T-helper 2 cell (primary cell): ENCODE results near the gene DNAJC6.

Source experiments
- DNase-seq, 5 experiments: peaks; one replicate each; pipeline versions ENCODE4 v3.0.0 to v3.0.0-alpha.2; 2012 to 2022

The DNAJC6 gene

GRCh38 chr1:65409314-65409713 is 100.0 kb downstream of the DNAJC6 start:
- no peak for DNase-seq

- DNase-seq, result no peak
These were observed 100.5 kb downstream of the DNAJC6 start for GRCh38 chr1:65409816-65410326.

- DNase-seq, result no peak
These were observed 103.1 kb downstream of the DNAJC6 start for GRCh38 chr1:65412256-65412983.

GRCh38 chr1:65412984-65413375 is 103.6 kb downstream of the DNAJC6 start:
- DNase-seq, result no peak

- no peak for DNase-seq
These were observed 105.2 kb downstream of the DNAJC6 start for GRCh38 chr1:65414538-65414937.

- no peak for DNase-seq
These were observed 107.4 kb downstream of the DNAJC6 start for GRCh38 chr1:65416767-65417166.

- DNase-seq, result no peak
These were observed 108.4 kb downstream of the DNAJC6 start for GRCh38 chr1:65417729-65418128.

GRCh38 chr1:65418522-65419185 is 109.3 kb downstream of the DNAJC6 start:
- no peak for DNase-seq

- DNase-seq, result peak; percentile 97 to 98 (median 97)
These were observed 110.6 kb downstream of the DNAJC6 start for GRCh38 chr1:65419681-65420589.

- DNase-seq, result peak in 1 of 5 experiments; percentile 14
These were observed 111.4 kb downstream of the DNAJC6 start, which contains the start of the genes LEPR and LEPROT for GRCh38 chr1:65420590-65421350. TSS of gene LEPR (plus strand) at chr1:65420668. CDS start at chr1:65565566, 144,898 bp downstream. TSS of gene LEPROT (plus strand) at chr1:65420668. CDS start at chr1:65420725, 57 bp downstream.

- DNase-seq, result no peak
These were observed 112.1 kb downstream of the DNAJC6 start for GRCh38 chr1:65421351-65422025.

- DNase-seq, result no peak
These were observed 113.2 kb downstream of the DNAJC6 start for GRCh38 chr1:65422241-65423203.

GRCh38 chr1:65423884-65424572 is 114.7 kb downstream of the DNAJC6 start:
- peak in 1 of 5 experiments; percentile 81 for DNase-seq

GRCh38 chr1:65424573-65424889 is 115.2 kb downstream of the DNAJC6 start:
- DNase-seq, result no peak

- no peak for DNase-seq
These were observed 115.7 kb downstream of the DNAJC6 start for GRCh38 chr1:65425006-65425405.

GRCh38 chr1:65425697-65426096 is 116.4 kb downstream of the DNAJC6 start:
- DNase-seq, result no peak

GRCh38 chr1:65429078-65429477 is 119.7 kb downstream of the DNAJC6 start:
- no peak for DNase-seq

GRCh38 chr1:65429806-65430205 is 120.5 kb downstream of the DNAJC6 start:
- DNase-seq, result no peak

GRCh38 chr1:65431111-65431705 is 121.9 kb downstream of the DNAJC6 start:
- DNase-seq, result peak in 1 of 5 experiments; percentile 48
